ENCODE data around the gene KLB.

KLB gene

DNA sequence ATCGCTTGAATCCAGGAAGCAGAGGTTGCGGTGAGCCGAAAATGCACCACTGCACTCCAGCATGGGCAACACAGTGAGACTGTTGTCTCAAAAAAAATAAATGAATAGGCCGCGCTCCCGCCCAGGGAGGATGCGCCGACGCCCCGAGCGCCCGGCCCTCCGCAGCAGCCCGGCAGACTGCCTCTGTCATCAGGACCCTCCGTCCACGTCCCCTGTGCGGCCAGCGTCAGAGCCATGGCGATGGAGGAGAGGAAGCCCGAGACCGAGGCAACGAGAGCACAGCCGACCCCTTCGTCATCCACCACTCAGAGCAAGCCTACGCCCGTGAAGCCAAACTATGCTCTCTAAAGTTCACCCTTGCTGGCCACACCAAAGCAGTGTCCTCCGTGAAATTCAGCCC, 73.5 kb downstream of the KLB start:
- peaks cover 2% of the 10 kb centered on the region; the same call in 1 of the 2 replicates for H3K4me1 ChIP-seq
- H3K27me3 ChIP-seq = no peaks in the 10 kb centered on the region
- peaks cover 10% of the 10 kb centered on the region for H3K36me3 ChIP-seq
- DNase-seq = no peak
- H3K4me3 ChIP-seq (ENCODE audit: low read depth, low read length) = no peak overlapping the region
- H3K9me3 ChIP-seq = no peaks in the 10 kb centered on the region
- TF ChIP-seq, protein P1, sequence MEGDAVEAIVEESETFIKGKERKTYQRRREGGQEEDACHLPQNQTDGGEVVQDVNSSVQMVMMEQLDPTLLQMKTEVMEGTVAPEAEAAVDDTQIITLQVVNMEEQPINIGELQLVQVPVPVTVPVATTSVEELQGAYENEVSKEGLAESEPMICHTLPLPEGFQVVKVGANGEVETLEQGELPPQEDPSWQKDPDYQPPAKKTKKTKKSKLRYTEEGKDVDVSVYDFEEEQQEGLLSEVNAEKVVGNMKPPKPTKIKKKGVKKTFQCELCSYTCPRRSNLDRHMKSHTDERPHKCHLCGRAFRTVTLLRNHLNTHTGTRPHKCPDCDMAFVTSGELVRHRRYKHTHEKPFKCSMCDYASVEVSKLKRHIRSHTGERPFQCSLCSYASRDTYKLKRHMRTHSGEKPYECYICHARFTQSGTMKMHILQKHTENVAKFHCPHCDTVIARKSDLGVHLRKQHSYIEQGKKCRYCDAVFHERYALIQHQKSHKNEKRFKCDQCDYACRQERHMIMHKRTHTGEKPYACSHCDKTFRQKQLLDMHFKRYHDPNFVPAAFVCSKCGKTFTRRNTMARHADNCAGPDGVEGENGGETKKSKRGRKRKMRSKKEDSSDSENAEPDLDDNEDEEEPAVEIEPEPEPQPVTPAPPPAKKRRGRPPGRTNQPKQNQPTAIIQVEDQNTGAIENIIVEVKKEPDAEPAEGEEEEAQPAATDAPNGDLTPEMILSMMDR (IDR thresholded peaks at IDR 0.05; ENCODE audit: low read depth, low read length) = no peak

DNA sequence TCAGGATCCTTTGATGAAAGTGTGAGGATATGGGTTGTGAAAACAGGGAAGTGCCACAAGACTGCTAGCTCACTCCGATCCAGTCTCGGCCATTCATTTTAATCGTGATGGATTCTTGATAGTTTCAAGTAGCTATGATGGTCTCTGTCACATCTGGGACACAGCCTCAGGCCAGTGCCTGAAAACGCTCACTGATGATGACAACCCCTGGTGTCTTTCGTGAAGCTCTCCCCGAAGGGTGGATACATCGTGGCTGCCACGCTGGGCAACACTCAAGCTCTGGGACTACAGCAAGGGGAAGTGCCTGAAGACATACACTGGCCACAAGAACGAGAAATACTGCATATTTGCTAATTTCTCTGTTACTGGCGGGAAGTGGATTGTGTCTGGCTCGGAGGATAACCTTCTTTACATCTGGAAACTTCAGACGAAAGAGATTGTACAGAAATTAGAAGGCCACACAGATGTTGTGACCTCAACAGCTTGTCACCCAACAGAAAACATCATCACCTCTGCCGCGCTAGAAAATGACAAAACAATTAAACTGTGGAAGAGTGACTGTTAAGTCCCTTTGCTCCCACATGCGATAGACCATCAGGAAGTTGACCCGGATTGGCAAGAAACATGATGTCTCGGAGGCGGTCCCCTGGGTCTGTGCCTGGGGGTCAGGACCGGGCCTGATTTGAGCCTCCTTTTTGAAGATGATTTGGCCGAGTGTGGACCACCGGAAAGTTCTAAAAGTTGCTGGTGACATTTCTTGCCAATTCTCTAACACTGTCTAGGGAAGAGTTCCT, 74.4 kb downstream of the KLB start:
- no peak overlapping the region for H3K4me3 ChIP-seq (ENCODE audit: low read depth, low read length)

DNA sequence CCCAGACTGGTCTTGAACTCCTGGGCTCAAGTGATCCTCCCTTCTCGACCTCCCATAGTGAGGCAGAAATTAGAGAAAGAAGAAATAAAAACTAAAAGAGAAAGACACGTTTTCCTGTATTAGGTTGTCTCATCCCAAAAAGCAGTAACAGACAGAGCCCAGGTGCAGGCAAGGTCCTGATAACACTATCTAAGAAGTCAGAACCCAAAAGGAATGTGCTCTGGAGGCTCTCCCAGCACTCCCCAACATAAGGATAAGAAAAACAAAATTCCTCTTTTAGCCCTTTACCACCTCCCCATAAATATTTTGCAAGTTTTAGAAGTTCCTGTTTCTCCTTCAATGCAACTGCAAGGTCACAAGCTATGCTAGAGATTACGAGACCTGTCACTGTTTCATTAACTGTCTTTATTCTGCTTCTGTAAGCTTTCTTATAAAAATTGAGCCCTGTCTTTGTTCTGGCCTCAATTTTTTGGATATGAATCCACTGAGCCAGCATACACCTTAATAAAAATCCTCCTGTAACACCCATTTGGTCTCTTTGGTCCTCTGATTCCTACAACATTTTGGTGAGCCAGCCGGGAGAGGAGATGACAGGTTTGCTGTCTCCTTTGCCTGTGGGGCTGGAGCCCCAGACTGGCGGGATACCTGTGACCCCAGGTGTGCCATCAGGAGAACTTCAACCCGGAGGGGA, 78.0 kb downstream of the KLB start:
- H3K36me3 ChIP-seq = no peaks in the 10 kb centered on the region
- H3K27me3 ChIP-seq = no peaks in the 10 kb centered on the region
- H3K4me1 ChIP-seq = no peaks in the 10 kb centered on the region
- no peak for DNase-seq
- no peak overlapping the region for H3K4me3 ChIP-seq (ENCODE audit: low read depth, low read length)
- no peaks in the 10 kb centered on the region for H3K9me3 ChIP-seq
- TF ChIP-seq, protein P1 (IDR thresholded peaks at IDR 0.05; ENCODE audit: low read depth, low read length) = no peak

More for the DNA sequence above, 74.4 kb downstream of the KLB start:
- Histone ChIP-seq H3K36me3 (peaks cover 10% of the 10 kb centered on the region), H3K4me1 (peaks cover 2% of the 10 kb centered on the region; the same call in 1 of the 2 replicates), H3K9me3 (no peaks in the 10 kb centered on the region), H3K27me3 (no peaks in the 10 kb centered on the region)
- no peak for DNase-seq
- TF ChIP-seq, protein P1 (IDR thresholded peaks at IDR 0.05; ENCODE audit: low read depth, low read length) = no peak

DNA sequence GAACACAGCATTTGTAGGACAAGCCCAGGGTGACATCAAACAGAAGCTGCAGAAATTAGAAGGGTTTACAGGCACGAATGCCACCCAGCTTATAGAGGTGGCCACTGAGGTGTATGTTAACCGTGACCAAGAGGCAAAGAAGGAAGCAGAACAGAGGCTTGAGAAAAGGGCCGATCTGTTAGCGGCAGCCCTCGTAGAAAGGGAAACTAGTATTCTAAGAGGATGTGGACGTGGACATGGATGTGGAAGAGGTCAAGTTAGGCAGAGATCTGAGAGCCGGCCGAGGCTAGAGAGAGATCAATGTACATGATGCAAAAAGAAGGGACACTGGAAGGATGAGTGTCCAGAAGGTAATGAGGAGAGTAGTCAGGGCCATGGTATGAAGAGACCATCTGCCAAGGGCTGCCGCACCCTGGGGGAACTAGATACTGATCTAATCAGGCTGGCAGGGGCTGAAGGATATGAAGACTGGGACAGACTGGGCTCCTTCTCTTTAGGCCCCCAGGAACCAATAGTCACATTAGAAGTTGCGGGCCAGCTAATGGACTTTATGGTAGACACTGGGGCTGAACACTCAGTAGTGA, 79.6 kb downstream of the KLB start:
- H3K9me3 ChIP-seq = no peaks in the 10 kb centered on the region
- H3K36me3 ChIP-seq = no peaks in the 10 kb centered on the region
- no peaks in the 10 kb centered on the region for H3K27me3 ChIP-seq
- DNase-seq = no peak
- no peak overlapping the region for H3K4me3 ChIP-seq (ENCODE audit: low read depth, low read length)
- TF ChIP-seq, protein P1 (IDR thresholded peaks at IDR 0.05; ENCODE audit: low read depth, low read length) = no peak
- H3K4me1 ChIP-seq = no peaks in the 10 kb centered on the region

DNA sequence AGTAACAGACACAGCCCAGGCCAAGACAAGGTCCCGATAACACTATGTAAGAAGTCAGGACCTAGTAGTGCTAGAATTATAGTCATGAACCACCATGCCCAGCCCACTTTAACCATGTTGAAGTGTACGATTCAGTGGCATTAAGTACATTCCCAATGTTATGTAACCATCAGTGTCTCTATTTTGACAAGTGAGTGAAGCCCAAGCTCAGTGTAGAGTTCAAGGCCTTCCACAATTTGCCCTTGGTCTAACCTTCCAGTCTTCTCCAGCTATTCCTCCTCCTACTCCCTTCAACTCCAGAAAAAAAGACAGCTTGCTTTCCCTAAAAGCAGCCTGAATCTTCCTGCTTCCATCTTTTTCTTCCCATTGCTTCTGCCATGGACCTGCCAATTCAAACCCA, 83.6 kb downstream of the KLB start:
- Histone ChIP-seq H3K4me1 (no peaks in the 10 kb centered on the region), H3K9me3 (no peaks in the 10 kb centered on the region), H3K27me3 (no peaks in the 10 kb centered on the region), H3K4me3 (ENCODE audit: low read depth, low read length) (no peak overlapping the region), H3K36me3 (no peaks in the 10 kb centered on the region)
- TF ChIP-seq, protein P1 (IDR thresholded peaks at IDR 0.05; ENCODE audit: low read depth, low read length) = no peak
- no peak for DNase-seq
